T1000 (cell line): ENCODE measurements around the gene U2SURP.
"Not testable (repeated sequence)": the region's sequence is repeated elsewhere in the genome, so short reads cannot be mapped to it uniquely, and the experiment has no call there.

ENCODE experiments used
- DNase-seq: peaks from one replicate; lab custom pipeline; 2025; ENCODE audit warnings: mixed read lengths; lab: John Stamatoyannopoulos, UW

The U2SURP gene

GRCh38 chr3:142976621-142977398 is 24.6 kb upstream of the U2SURP start:
- DNase-seq, result peak; percentile 84

GRCh38 chr3:142977399-142977728 is 24.0 kb upstream of the U2SURP start:
- no peak for DNase-seq

GRCh38 chr3:142981108-142981507 is 20.3 kb upstream of the U2SURP start:
- no peak for DNase-seq

- DNase-seq, result no peak
Observed at GRCh38 chr3:142982038-142982773, 19.2 kb upstream of the U2SURP start.

DNA sequence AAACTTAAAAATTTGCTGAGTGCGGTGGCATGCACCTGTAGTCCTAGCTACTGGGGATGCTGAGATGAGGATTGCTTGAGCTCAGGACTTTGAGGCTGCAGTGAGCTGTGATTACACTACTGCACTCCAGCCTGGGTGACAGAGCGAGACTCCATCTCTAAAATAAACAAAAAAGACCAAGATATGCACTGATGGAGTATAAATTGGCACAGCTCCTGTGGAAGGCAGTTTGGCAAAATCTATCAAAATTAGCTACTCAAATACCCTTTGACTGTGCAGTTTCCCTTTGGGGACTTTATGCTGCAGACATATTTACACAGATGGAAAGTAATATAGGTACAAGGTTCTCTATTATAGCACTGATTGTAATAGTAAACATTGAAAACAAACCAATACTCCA is 18.1 kb upstream of the U2SURP start:
- DNase-seq, result no peak

DNA sequence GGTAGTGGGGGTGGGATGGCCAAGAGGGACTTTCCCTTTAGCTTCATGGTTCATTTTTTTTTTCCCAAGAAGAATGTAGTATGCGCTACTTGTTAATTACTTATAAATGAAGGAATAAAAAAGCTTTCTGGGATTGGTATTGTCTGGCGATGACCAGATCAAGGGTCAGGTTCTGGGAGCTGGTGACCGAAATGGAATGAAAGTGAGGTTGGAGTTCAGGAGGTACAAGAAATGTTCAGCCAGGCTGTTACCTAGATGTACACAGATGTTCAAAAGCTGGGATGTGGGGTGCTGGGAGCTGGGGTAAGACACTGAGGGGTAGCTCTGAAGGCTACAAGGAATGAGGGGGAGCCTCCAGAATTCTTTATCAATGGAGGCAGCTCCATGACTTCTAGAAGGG is 17.1 kb upstream of the U2SURP start:
- DNase-seq, result no peak

- no peak for DNase-seq
Observed at GRCh38 chr3:142987080-142987700, 14.2 kb upstream of the U2SURP start.

GRCh38 chr3:142987707-142988106 is 13.7 kb upstream of the U2SURP start:
- DNase-seq, result no peak

- not testable (repeated sequence) for DNase-seq
Observed at GRCh38 chr3:142988221-142988620, 13.1 kb upstream of the U2SURP start.

DNA sequence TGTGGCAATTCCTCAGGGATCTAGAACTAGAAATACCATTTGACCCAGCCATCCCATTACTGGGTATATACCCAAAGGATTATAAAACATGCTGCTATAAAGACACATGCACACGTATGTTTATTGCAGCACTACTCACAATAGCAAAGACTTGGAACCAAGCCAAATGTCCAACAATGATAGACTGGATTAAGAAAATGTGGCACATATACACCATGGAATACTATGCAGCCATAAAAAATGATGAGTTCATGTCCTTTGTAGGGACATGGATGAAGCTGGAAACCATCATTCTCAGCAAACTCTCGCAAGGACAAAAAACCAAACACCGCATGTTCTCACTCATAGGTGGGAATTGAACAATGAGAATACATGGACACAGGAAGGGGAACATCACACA is 12.5 kb upstream of the U2SURP start:
- DNase-seq, result not testable (repeated sequence)

GRCh38 chr3:142990721-142991120 is 10.6 kb upstream of the U2SURP start:
- no peak for DNase-seq

- DNase-seq, result no peak
Observed at GRCh38 chr3:142992323-142992722, 9.0 kb upstream of the U2SURP start.

DNA sequence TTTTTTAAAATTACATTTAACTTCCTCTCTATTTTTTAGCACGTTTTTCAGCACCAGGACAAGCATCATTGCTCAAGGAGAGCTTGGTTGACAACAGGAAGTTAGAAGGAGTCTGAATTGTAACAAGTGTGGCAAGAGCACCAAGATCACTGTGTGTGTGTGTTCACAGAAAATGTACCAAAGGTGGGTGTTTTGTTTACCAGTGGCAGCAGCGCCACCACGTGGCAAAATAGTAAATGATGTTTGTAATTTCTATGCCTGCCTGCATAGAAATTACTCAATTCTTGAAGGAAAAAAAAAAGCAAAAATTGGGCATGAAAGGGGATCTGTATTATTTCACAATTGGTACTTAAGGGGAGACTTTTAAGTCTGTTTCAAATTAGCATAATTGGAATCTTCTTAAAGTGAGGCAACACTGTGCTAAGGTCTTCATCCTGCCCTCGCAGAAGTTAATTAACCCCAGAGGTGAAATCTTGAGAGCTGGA is 7.4 kb upstream of the U2SURP start:
- peak; percentile 17 for DNase-seq

DNA sequence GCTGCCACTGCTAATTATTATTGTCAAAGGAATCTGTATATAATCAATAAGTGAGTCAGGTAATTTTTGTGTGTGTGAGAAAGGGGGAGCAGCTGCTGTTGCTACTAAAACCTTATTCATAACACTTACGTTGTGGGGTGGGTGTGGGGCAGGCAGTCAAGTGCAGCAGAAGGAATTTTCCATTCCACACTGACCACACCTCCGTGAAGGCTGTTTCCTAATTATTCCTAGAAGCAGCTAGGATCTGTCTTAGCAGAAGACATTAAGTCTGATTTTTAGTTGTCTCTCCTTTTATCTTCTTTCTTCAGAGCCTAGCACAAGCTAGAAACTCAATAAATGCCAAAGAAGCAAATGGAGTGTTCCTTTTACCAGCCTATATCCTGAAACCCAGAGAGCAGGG is 4.0 kb upstream of the U2SURP start:
- DNase-seq, result no peak

DNA sequence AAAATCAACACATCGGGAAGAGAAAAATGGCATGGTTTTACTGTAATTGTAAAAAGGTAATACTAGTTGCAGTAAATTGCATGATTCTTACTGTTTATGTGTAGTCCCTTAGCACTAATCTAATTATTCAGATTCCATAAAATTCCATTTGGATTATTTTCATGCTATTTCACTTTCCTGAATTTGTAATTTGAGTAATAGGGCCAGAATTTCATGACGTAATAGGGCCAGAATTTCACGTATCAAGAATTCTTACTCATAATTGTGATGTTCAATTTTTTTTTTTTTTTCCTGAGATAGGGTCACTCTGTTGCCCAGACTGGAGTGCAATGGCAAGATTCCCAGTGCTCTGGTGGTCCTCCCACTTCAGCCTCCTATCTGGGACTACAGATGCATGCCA is 2.9 kb upstream of the U2SURP start:
- no peak for DNase-seq

GRCh38 chr3:142999881-143000280 is 1.5 kb upstream of the U2SURP start:
- no peak for DNase-seq

DNA sequence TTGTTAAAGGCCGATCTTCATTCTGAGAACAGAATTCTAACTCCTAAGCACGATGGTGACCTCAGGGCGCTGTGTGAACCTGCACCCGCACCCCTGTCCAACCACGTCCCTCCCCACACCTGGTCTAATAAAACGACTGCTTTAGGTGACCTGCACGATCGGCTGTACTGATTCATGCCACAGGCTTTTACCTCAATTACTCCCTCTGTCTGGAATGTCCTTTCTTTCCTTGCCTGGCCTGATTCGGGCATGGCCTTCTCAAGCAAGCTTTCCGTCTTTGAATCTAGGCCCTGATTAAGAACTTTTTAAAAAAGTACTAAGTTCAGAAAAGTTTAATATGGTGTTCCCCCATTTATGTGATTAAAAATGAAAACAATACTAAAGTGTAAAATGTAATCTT is 842 bp upstream of the U2SURP start:
- no peak for DNase-seq

GRCh38 chr3:143001034-143001368 is 369 bp upstream of the U2SURP start:
- DNase-seq, result no peak

- no peak for DNase-seq
Observed at GRCh38 chr3:143002083-143002712, 828 bp downstream of the U2SURP start.

DNA sequence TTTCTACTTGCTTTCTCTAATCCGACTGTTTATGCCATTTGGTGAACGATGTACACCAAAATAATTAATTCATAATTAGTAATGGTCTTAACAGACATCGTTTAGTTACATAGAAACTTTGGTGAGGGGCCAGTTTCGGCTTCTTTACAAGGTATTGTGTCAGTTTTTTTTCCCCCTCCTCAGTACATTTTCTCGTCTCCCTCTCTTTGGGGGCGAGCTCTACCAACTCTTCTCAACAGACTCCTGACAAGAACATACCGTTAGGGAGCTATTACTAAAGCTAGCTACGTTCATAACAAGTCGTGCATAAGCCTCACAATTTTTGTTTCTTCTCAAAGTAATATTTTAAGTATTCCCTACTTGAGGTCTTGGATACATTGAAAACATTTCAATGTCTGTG is 1.4 kb downstream of the U2SURP start:
- DNase-seq, result no peak

- no peak for DNase-seq
Observed at GRCh38 chr3:143004823-143005222, 3.5 kb downstream of the U2SURP start.

- no peak for DNase-seq
Observed at GRCh38 chr3:143010024-143010423, 8.7 kb downstream of the U2SURP start.

GRCh38 chr3:143011705-143012104 is 10.3 kb downstream of the U2SURP start:
- no peak for DNase-seq
